Cardiac muscle cell (in vitro differentiated cells and primary cell): ENCODE results near the gene SPRYD3. TPM values are rescaled to one million over a fixed set of nuclear protein-coding genes. Genes with fewer than 3 reads are reported as not detected.

Source experiments
- DNase-seq, 2 donors: peaks; one replicate each; pipeline versions ENCODE4 v3.0.0 to v3.0.0-alpha.2; 2010 to 2017; ENCODE audit warnings: low read depth in 1 of 2, low spot score in 1 of 2
- H3K27ac ChIP-seq: fragments of 200-600 bp; sonication (generic); 2 replicates; pipeline ENCODE4 v1.5.1; 2016
- H3K27me3 ChIP-seq: fragments of 200-600 bp; sonication (generic); 2 replicates; pipeline ENCODE4 v1.6.0; 2016; ENCODE audit warnings: control low read depth
- H3K36me3 ChIP-seq: fragments of 200-600 bp; sonication (generic); 2 replicates; pipeline ENCODE4 v1.5.1; 2016; ENCODE audit warnings: control low read depth
- H3K4me1 ChIP-seq: fragments of 200-600 bp; sonication (generic); 2 replicates; pipeline ENCODE4 v1.8.1; 2017; ENCODE audit warnings: low read depth, mild to moderate bottlenecking, mixed run types
- H3K4me3 ChIP-seq: fragments of 200-600 bp; sonication (generic); 2 replicates; pipeline ENCODE4 v1.5.1; 2016; ENCODE audit warnings: mild to moderate bottlenecking
- H3K9me3 ChIP-seq: fragments of 200-600 bp; sonication (generic); 2 replicates; pipeline ENCODE4 v1.5.1; 2017; ENCODE audit warnings: low read depth, mild to moderate bottlenecking, control low read depth
- polyA plus RNA-seq: library from polyadenylated mRNA; unstranded; fragments of >200 nt; fragmentation: Nextera tagmentation; extraction: Ambion mirVana; gene quantifications from 2 replicates; pipeline ENCODE4 v1.2.1, GENCODE V29; 2016
- total RNA-seq: library from RNA; depleted of rRNA; stranded (reverse); fragments of >200 nt; gene quantifications from 2 replicates; pipeline ENCODE4 v1.2.3, GENCODE V29; 2016
- TF ChIP-seq, protein P1 (sequence below): IDR thresholded peaks from 2 replicates; pipeline ENCODE4 v1.5.1; 2012; ENCODE audit warnings: low read depth, mild to moderate bottlenecking, low read length

Gene SPRYD3
- total and polyA plus RNA-seq, 2 experiments from 2014 or later, result 14.8 to 17.6 TPM

- peak in 1 of 2 donors; percentile 31 for DNase-seq
- no peaks in the 10 kb centered on the region for H3K27me3 ChIP-seq
- no peak within 1 kb of the TSS for H3K4me3 ChIP-seq
- peak within 1 kb of the TSS; percentile 42 for H3K27ac ChIP-seq
- H3K4me1 ChIP-seq, result peaks cover 39% of the 10 kb centered on the region
- no peaks in the 10 kb centered on the region for H3K9me3 ChIP-seq
- TF ChIP-seq, protein P1, sequence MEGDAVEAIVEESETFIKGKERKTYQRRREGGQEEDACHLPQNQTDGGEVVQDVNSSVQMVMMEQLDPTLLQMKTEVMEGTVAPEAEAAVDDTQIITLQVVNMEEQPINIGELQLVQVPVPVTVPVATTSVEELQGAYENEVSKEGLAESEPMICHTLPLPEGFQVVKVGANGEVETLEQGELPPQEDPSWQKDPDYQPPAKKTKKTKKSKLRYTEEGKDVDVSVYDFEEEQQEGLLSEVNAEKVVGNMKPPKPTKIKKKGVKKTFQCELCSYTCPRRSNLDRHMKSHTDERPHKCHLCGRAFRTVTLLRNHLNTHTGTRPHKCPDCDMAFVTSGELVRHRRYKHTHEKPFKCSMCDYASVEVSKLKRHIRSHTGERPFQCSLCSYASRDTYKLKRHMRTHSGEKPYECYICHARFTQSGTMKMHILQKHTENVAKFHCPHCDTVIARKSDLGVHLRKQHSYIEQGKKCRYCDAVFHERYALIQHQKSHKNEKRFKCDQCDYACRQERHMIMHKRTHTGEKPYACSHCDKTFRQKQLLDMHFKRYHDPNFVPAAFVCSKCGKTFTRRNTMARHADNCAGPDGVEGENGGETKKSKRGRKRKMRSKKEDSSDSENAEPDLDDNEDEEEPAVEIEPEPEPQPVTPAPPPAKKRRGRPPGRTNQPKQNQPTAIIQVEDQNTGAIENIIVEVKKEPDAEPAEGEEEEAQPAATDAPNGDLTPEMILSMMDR, result no peak
- no peaks in the 10 kb centered on the region for H3K36me3 ChIP-seq
These were observed 24.0 kb upstream of the SPRYD3 start, which contains the start of gene SOAT2 for GRCh38 chr12:53102883-53103807. Gene SOAT2, plus strand, starts transcription at chr12:53103486. Its CDS starts 92 bp downstream, at chr12:53103578.

- Histone ChIP-seq H3K9me3 (no peaks in the 10 kb centered on the region), H3K4me1 (peaks cover 39% of the 10 kb centered on the region), H3K27ac (peak overlapping the region; percentile 42), H3K36me3 (no peaks in the 10 kb centered on the region), H3K4me3 (no peak overlapping the region), H3K27me3 (no peaks in the 10 kb centered on the region)
- TF ChIP-seq, protein P1, result no peak
- no peak for DNase-seq
These were observed 23.0 kb upstream of the SPRYD3 start for GRCh38 chr12:53101931-53102781.

DNA sequence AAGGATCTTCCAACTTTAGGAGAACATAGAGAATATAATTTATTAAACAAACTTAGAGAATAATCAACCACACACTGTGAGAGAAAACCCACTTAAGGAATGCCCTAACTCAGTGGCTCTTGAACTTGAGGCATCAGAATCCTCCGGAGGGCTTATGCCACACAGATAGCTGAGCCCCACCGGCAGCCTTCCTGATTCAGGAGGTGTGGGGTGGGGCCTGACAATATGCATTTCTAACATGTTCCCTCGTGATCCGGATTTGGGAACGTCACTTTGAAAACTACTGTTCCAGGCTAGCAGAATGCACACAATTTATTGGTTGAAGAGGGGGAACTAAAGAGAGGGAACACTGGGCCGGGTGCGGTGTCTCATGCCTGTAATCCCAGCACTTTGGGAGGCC, 22.1 kb upstream of the SPRYD3 start:
- TF ChIP-seq, protein P1, result no peak
- Histone ChIP-seq H3K27ac (no peak overlapping the region), H3K4me1 (peaks cover 39% of the 10 kb centered on the region), H3K9me3 (no peaks in the 10 kb centered on the region), H3K27me3 (peaks cover 2% of the 10 kb centered on the region), H3K4me3 (no peak overlapping the region), H3K36me3 (no peaks in the 10 kb centered on the region)
- no peak for DNase-seq

- Histone ChIP-seq H3K4me3 (no peak overlapping the region), H3K9me3 (no peaks in the 10 kb centered on the region), H3K4me1 (peaks cover 39% of the 10 kb centered on the region), H3K27ac (no peak overlapping the region), H3K27me3 (peaks cover 3% of the 10 kb centered on the region), H3K36me3 (no peaks in the 10 kb centered on the region)
- DNase-seq, result no peak
- TF ChIP-seq, protein P1, result no peak
These were observed 21.4 kb upstream of the SPRYD3 start for GRCh38 chr12:53100466-53101151.
